GM23248 (cell line): ENCODE measurements around the gene MTMR2. TPM values are rescaled to one million over a fixed set of nuclear protein-coding genes. Genes with fewer than 3 reads are reported as not detected.

Experiments used
- DNase-seq: peaks from one replicate; pipeline ENCODE4 v3.0.0-alpha.2; 2015
- H2AFZ ChIP-seq: fragments of 200-600 bp; sonication (generic); 2 replicates; pipeline ENCODE4 v1.6.1; 2016; ENCODE audit warnings: antibody characterized with exemption
- H3F3A ChIP-seq: fragments of 200-600 bp; sonication (generic); 2 replicates; pipeline ENCODE4 v1.6.1; 2016; ENCODE audit warnings: mild to moderate bottlenecking, antibody characterized with exemption, mixed run types; ENCODE audit not compliant: insufficient read depth
- H3K27ac ChIP-seq: fragments of 200-600 bp; sonication (generic); 2 replicates; pipeline ENCODE4 v1.5.1; 2016; ENCODE audit warnings: mild to moderate bottlenecking
- H3K27me3 ChIP-seq: fragments of 200-600 bp; sonication (generic); replicated peaks from 2 replicates; pipeline ENCODE4 v1.6.1; 2016; ENCODE audit warnings: mild to moderate bottlenecking; ENCODE audit not compliant: insufficient read depth
- H3K36me3 ChIP-seq: fragments of 200-600 bp; sonication (generic); 2 replicates; pipeline ENCODE4 v1.6.1; 2016; ENCODE audit warnings: low read depth, mild to moderate bottlenecking
- H3K4me1 ChIP-seq: fragments of 200-600 bp; sonication (generic); 2 replicates; pipeline ENCODE4 v1.6.1; 2016; ENCODE audit warnings: mild to moderate bottlenecking; ENCODE audit not compliant: insufficient read depth
- H3K4me2 ChIP-seq: fragments of 200-600 bp; sonication (generic); one replicate; pipeline ENCODE4 v1.6.1; 2016; ENCODE audit warnings: mild to moderate bottlenecking; ENCODE audit not compliant: unreplicated experiment
- H3K4me3 ChIP-seq: fragments of 200-600 bp; sonication (generic); 2 replicates; pipeline ENCODE4 v1.5.1; 2016; ENCODE audit warnings: mild to moderate bottlenecking
- H3K79me2 ChIP-seq: fragments of 200-600 bp; sonication (generic); 2 replicates; pipeline ENCODE4 v1.6.1; 2016; ENCODE audit warnings: mild to moderate bottlenecking; ENCODE audit not compliant: insufficient read depth
- H3K9ac ChIP-seq: fragments of 200-600 bp; sonication (generic); 2 replicates; pipeline ENCODE4 v1.6.1; 2016; ENCODE audit warnings: mild to moderate bottlenecking
- H3K9me2 ChIP-seq: fragments of 200-600 bp; sonication (generic); 2 replicates; pipeline ENCODE4 v1.6.1; 2016; ENCODE audit warnings: mixed run types, mild to moderate bottlenecking, moderate library complexity; ENCODE audit not compliant: insufficient read depth
- H3K9me3 ChIP-seq: fragments of 200-600 bp; sonication (generic); one replicate; pipeline ENCODE4 v1.6.1; 2017; ENCODE audit warnings: low read depth
- H4K20me1 ChIP-seq: fragments of 200-600 bp; sonication (generic); 2 replicates; pipeline ENCODE4 v1.6.0; 2016; ENCODE audit not compliant: insufficient read depth
- EZH2 ChIP-seq: fragments of 200-600 bp; sonication (generic); IDR thresholded peaks from 2 replicates; pipeline ENCODE4 v1.6.1; 2018; ENCODE audit warnings: antibody characterized with exemption, mild to moderate bottlenecking; ENCODE audit not compliant: insufficient read depth, poor library complexity, severe bottlenecking
- EZH2phosphoT487 ChIP-seq: fragments of 200-600 bp; sonication (generic); IDR thresholded peaks from 2 replicates; pipeline ENCODE4 v1.6.1; 2018; ENCODE audit warnings: antibody characterized with exemption, moderate library complexity, mild to moderate bottlenecking, low read depth; ENCODE audit not compliant: insufficient read depth
- WGBS, 2 experiments: methylation state at CpG; one replicate each; pipeline ENCODE4 v1.1.6; 2015 to 2017; ENCODE audit warnings: low lambda C conversion rate in 2 of 2, low coverage in 1 of 2; ENCODE audit errors: missing lambda C conversion rate in 2 of 2; 5-methylcytosine and 5-hydroxymethylcytosine counted together
- in situ Hi-C: fragments of 300-500 bp; cut with MboI; formaldehyde crosslinking; loops from 2 replicates; pipeline ENCODE4 v1.15.0; 2020
- polyA plus RNA-seq: library from polyadenylated mRNA; unstranded; fragments of >200 nt; fragmentation: Nextera tagmentation; extraction: Ambion mirVana; gene quantifications from 2 replicates; pipeline ENCODE4 v1.2.1, GENCODE V29; 2016
- total RNA-seq: library from RNA; depleted of rRNA; stranded (reverse); fragments of >200 nt; shearing (Covaris generic); gene quantifications from 2 replicates; pipeline ENCODE4 v1.2.3, GENCODE V29; 2014

MTMR2 gene
- total and polyA plus RNA-seq, 2 experiments from 2014 or later: 32.4 to 42.1 TPM

GRCh38 chr11:95832763-95833162 lies 91.1 kb downstream of the MTMR2 start:
- TF ChIP-seq EZH2phosphoT487 (no peak), EZH2 (no peak)
- Histone ChIP-seq H3K9me2 (no peaks in the 10 kb centered on the region), H3K4me3 (no peak overlapping the region), H3K79me2 (no peaks in the 10 kb centered on the region), H3F3A (peaks cover 47% of the 10 kb centered on the region), H4K20me1 (no peaks in the 10 kb centered on the region), H3K36me3 (peaks cover 28% of the 10 kb centered on the region), H2AFZ (no peak overlapping the region), H3K9ac (no peak overlapping the region), H3K27me3 (no peaks in the 10 kb centered on the region), H3K27ac (no peak overlapping the region), H3K9me3 (no peaks in the 10 kb centered on the region), H3K4me1 (peaks cover 36% of the 10 kb centered on the region), H3K4me2 (no peak overlapping the region)
- peak; percentile 48 for DNase-seq
- in situ Hi-C loops: loop anchor here (10.0 kb wide), 1 partner anchor 582 kb away; no protein-coding TSS in a partner anchor
- 34 to 47% methylated on average over 3 of the region's 3 CpGs for WGBS, 2 experiments

- Histone ChIP-seq H2AFZ (no peak overlapping the region), H3K4me3 (no peak overlapping the region), H3K4me1 (peaks cover 34% of the 10 kb centered on the region), H3K79me2 (no peaks in the 10 kb centered on the region), H3K4me2 (peak overlapping the region; percentile 58), H3K36me3 (peaks cover 26% of the 10 kb centered on the region), H3K9me3 (no peaks in the 10 kb centered on the region), H3F3A (peaks cover 42% of the 10 kb centered on the region), H3K27ac (peak overlapping the region; percentile 75), H4K20me1 (no peaks in the 10 kb centered on the region), H3K9ac (peak overlapping the region; percentile 39), H3K9me2 (no peaks in the 10 kb centered on the region), H3K27me3 (no peaks in the 10 kb centered on the region)
- TF ChIP-seq EZH2 (no peak), EZH2phosphoT487 (peak; percentile 89; the same call in 1 of the 2 replicates)
- 0 to 4% methylated on average over 2 of the region's 2 CpGs for WGBS, 2 experiments
- DNase-seq: peak; percentile 89
- in situ Hi-C loops: loop anchor here (10.0 kb wide), 1 partner anchor 583 kb away; no protein-coding TSS in a partner anchor
Measured at GRCh38 chr11:95831198-95831883, 92.6 kb downstream of the MTMR2 start.

GRCh38 chr11:95829580-95830259 lies 94.2 kb downstream of the MTMR2 start:
- in situ Hi-C loops: loop anchor here (10.0 kb wide), 1 partner anchor 585 kb away; no protein-coding TSS in a partner anchor

GRCh38 chr11:95827696-95828095 lies 96.2 kb downstream of the MTMR2 start:
- H3F3A ChIP-seq: peaks cover 29% of the 10 kb centered on the region
- no peaks in the 10 kb centered on the region for H3K9me2 ChIP-seq
- TF ChIP-seq EZH2: no peak
- TF ChIP-seq EZH2phosphoT487: no peak
- H2AFZ ChIP-seq: no peak overlapping the region
- H3K36me3 ChIP-seq: 0 out of 2 replicates have a peak, but pooled peaks cover 9% of the 10 kb centered on the region
- peak; percentile 56 for DNase-seq
- no peaks in the 10 kb centered on the region for H3K27me3 ChIP-seq
- no peak overlapping the region for H3K9ac ChIP-seq
- H3K4me3 ChIP-seq: no peak overlapping the region
- H3K4me1 ChIP-seq: peaks cover 25% of the 10 kb centered on the region
- H3K4me2 ChIP-seq: no peak overlapping the region
- in situ Hi-C loops: no loop called here
- H3K27ac ChIP-seq: no peak overlapping the region
- H4K20me1 ChIP-seq: no peaks in the 10 kb centered on the region
- H3K79me2 ChIP-seq: no peaks in the 10 kb centered on the region
- 92 to 94% methylated on average over 4 of the region's 4 CpGs for WGBS, 2 experiments
- no peaks in the 10 kb centered on the region for H3K9me3 ChIP-seq

More at GRCh38 chr11:95829580-95830259, 94.2 kb downstream of the MTMR2 start:
- peak; percentile 62 for DNase-seq
- Histone ChIP-seq H3K27ac (no peak overlapping the region), H3K79me2 (no peaks in the 10 kb centered on the region), H3K4me2 (no peak overlapping the region), H4K20me1 (no peaks in the 10 kb centered on the region), H3K36me3 (peaks cover 21% of the 10 kb centered on the region), H3K9me3 (no peaks in the 10 kb centered on the region), H2AFZ (no peak overlapping the region), H3K4me3 (no peak overlapping the region), H3K9ac (no peak overlapping the region), H3K4me1 (peaks cover 28% of the 10 kb centered on the region), H3F3A (peaks cover 40% of the 10 kb centered on the region), H3K9me2 (no peaks in the 10 kb centered on the region), H3K27me3 (no peaks in the 10 kb centered on the region)
- TF ChIP-seq EZH2phosphoT487 (no peak), EZH2 (no peak)
- 69 to 74% methylated on average over 1 of the region's 1 CpG for WGBS, 2 experiments
